GM10266 (cell line): ENCODE results near the gene PRRG4.

Experiments
- DNase-seq: peaks from one replicate; pipeline ENCODE4 v3.0.0; 2012; ENCODE audit errors: extremely low spot score
- CTCF ChIP-seq: IDR thresholded peaks from 2 replicates; pipeline ENCODE4 v1.5.1; 2012; ENCODE audit warnings: mild to moderate bottlenecking, low read depth; ENCODE audit not compliant: control insufficient read depth, insufficient read depth; ENCODE audit errors: missing control alignments

The PRRG4 gene

GRCh38 chr11:32843544-32843943 lies 13.8 kb downstream of the PRRG4 start:
- DNase-seq = no peak
- no peak for TF ChIP-seq CTCF

- TF ChIP-seq CTCF = no peak
- no peak for DNase-seq
Measured at GRCh38 chr11:32847511-32847910, 17.8 kb downstream of the PRRG4 start.

- no peak for TF ChIP-seq CTCF
- no peak for DNase-seq
Measured at GRCh38 chr11:32849761-32850160, 20.0 kb downstream of the PRRG4 start.

GRCh38 chr11:32851251-32851650 lies 21.5 kb downstream of the PRRG4 start:
- DNase-seq = no peak
- no peak for TF ChIP-seq CTCF

GRCh38 chr11:32852207-32852606 lies 22.5 kb downstream of the PRRG4 start:
- no peak for DNase-seq
- TF ChIP-seq CTCF = no peak

- TF ChIP-seq CTCF = no peak
Measured at GRCh38 chr11:32855601-32856000, 25.9 kb downstream of the PRRG4 start.

GRCh38 chr11:32858731-32859130 lies 29.0 kb downstream of the PRRG4 start:
- no peak for TF ChIP-seq CTCF
- no peak for DNase-seq

More at GRCh38 chr11:32855601-32856000, 25.9 kb downstream of the PRRG4 start:
- DNase-seq = no peak
